Activated CD4-positive, alpha-beta T cell treated with anti-CD3 and anti-CD28 coated beads, Interleukin-10, Interleukin-2, amounts not matched to agents 100 ng/mL and 50 ng/mL, durations not matched to agents 16 hours and 8 hours (primary cell): ENCODE data around the gene PURB.
A peak's percentile ranks its signal among the peaks of the same experiment; 100 is the strongest.
"Not testable (repeated sequence)": the region's sequence is repeated elsewhere in the genome, so short reads cannot be mapped to it uniquely, and the experiment has no call there.

Experiments
- DNase-seq: peaks from one replicate; pipeline ENCODE4 v3.0.0-alpha.2; 2020

Gene PURB

GRCh38 chr7:44885394-44886317 lies at the start of gene PURB:
Gene PURB (minus strand): TSS chr7:44885530. CDS start chr7:44885348, 182 bp downstream.
- DNase-seq = peak; percentile 97

DNA sequence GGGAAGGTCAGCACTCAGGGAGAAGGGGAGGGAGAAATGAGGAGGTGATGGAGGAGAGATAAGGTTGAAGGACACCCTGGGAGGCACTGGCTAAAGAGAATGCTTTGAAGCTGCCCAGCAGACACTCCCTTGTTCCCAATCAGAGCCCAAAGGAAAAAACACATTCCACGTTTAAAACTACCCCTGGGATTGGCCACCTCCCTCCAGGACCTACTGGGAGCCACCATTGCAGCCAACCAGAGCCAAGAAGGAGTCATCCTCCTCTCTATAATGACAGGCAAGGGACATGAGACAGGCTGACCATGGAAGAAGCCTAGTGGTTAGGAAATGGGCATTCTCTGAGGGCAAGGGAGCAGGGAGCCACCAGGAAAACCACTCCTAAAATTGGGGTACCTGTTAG lies 49.7 kb upstream of the PURB start:
- no peak for DNase-seq

DNA sequence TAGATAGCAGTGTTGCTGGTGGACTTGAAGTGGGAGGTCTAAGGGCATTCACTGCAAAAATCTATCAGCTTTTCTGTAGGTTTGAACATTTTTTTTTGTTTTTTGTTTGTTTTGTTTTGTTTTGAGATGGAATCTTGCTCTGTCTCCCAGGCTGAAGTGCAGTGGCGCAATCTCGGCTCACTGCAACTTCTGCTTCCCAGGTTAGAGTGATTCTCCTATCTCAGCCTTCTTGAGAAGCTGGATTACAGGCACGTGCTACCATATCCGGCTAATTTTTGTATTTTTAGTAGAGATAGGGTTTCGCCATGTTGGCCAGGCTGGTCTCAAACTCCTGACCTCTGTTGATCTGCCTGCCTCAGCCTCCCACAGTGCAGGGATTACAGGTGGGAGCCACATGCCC lies 49.2 kb upstream of the PURB start:
- not testable (repeated sequence) for DNase-seq

- no peak for DNase-seq
Measured at GRCh38 chr7:44930921-44931320, 45.6 kb upstream of the PURB start.

GRCh38 chr7:44922351-44922694 lies 37.0 kb upstream of the PURB start:
- DNase-seq = no peak

DNA sequence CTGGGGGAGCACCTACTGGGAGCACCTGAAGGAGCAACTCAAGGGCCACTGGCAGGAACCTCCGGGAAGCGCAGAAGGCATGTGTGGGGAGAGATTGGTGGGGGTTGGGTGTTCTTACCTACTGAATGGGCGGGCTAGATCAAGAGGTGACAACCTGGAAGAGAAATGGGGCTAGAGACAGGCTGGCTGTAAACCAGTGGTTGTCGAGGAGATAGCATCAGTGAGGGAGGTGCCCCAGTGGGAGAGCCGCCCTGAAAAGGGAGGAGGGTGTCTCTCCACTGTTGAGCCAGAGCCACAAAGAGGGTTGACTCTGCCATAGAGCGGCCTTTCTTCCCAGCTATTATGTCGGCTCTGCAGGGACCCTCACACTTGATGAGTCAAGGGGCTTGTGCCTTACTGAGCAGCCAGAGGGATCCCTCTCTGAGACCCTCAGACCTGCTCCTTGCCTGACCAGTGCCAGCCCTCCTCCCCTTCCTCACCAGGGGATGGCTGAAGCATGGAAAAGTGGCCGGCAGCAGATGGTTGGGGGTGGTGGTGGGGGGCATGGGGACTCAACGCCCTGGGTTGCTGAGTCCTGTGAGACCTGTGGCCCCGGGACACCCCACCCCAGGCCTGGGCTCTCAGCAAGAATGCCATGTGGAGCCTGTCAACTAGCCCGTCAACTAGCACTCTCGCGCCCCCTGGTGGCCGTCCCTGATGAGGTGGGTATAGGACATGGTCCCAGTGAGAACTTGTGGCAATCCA lies 36.4 kb upstream of the PURB start:
- peak; percentile 94 for DNase-seq

GRCh38 chr7:44920119-44920518 lies 34.8 kb upstream of the PURB start:
- no peak for DNase-seq

GRCh38 chr7:44918029-44918428 lies 32.7 kb upstream of the PURB start:
- DNase-seq = no peak

DNA sequence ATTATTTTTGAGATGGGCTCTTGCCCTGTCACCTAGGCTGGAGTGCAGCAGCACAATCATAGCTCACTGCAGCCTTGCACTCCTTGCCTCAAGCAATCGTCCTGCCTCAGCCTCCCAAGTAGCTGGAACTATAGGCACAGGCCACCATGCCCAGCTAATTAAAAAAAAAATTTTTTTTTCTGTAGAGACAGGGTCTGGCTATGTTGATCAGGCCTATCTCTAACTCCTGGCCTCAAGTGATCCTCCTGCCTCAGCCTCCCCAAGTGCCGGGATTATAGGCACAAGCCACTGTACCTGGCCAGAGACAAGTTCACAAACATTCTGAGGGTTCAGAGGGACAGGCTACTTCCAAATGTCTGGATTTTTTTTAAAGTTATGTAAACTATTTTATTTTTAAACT lies 32.1 kb upstream of the PURB start:
- DNase-seq = no peak

DNA sequence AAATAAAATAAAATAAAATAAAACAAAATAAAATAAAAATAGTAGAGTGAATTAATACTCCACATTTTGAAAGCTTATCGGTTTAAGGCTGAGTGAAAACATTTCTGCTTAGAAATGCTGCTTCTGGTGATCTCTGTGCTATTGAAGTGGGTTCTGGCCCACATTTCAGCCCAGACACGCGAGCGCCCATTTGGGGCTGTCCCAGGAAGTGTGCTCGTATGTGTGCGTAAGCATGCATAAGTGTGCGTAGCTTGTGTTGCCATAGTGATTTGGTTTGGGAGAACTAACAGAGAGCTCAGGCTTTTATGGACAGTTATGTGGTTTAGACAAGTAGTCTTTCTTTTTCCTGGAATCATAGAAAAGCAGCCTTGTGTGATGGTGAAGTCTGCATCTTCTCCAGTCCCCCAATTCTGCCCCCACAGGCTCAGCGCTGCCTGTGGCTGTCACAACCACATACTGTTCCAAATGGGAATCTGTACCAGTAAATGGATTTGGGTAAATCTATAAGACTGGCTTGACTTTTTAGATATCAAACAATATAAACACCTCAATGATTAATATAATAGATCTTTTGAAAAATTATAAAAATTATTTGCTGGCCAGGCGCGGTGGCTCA lies 29.8 kb upstream of the PURB start:
- DNase-seq = peak; percentile 56

GRCh38 chr7:44912775-44913347 lies 27.5 kb upstream of the PURB start:
- DNase-seq = no peak

GRCh38 chr7:44911911-44912310 lies 26.6 kb upstream of the PURB start:
- DNase-seq = no peak

DNA sequence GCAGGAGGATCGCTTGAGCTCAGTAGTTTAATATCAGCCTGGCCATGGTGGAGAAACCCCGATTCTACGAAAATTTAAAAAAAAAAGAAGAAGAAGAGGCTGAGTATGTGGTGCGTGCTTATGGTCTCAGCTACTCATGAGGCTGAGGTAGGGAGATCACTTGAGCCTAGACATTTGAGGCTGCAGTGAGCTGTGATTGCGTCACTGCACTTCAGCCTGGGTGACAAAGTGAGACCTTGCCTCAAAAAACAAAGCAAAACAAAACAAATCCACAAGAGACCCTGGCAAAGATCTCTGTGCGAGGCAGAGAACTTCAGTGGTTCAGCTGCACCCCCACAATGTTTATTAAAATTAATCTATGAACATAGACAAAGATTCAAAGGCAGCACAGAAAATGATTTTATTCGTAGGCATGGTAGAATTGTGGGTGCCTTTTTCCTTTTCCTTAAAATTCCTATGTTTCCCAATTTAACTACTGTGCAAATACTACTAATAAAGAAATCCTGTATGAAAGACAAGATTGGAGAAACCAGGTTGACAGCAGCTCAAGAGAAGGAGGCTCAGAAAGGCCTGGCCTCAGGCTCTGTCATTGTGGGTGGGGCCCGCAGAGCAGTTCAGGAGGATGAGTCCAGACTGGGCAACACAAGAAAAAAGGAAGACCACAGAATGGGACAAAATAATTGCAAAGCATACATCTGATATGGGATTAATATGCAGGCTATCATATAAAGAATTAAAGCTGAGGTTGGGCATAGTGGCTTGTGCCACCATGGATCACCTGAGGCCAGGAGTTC lies 24.5 kb upstream of the PURB start:
- no peak for DNase-seq

DNA sequence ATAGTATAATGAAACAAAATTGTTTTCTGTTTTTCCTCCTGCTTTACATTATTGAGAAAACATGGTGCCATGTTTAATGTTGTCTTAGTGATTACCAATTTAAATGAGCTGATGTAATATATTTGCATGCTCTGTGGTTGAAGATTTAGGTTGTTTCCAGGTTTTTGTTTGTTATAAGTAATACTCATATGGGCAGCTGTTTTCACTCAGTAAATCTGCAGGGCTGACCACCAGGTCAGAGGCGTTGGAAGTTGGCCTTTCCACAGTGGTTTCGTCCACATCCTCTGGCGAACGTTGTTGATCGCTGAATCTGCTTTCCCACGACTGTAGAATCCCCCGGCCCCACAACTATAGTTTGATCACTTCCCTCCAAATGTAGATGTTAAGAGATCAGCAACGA lies 21.6 kb upstream of the PURB start:
- no peak for DNase-seq

DNA sequence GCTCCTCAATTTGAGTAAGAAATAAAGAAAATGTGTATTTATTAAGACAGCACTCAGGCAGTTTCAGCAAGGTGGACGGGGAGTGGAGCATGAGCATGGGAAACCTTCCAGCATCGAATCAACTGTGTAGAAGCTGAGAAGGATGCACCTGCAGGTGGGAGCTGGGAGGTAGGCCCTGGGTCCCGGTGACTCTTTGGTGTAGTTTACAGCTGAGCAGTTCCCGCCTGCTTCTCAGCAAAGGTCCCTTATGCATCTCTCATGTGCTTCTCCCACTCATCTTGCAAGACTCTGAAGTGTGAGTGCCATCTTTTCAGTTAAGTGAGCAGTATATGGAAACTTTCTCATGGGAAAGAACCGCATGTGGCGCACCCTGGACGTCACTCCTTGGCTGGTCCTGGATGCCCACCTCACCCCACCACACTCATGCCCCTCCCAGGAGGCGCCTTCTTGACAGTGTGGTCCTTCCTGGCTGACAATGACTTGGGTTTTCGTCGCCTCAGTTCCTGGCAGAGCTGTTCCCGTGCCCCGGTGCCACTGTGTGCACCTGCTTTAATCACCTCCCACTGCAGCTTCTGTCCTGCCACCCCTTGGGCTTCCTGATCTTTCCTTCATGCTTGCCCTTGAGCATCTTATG lies 19.8 kb upstream of the PURB start:
- DNase-seq = no peak

DNA sequence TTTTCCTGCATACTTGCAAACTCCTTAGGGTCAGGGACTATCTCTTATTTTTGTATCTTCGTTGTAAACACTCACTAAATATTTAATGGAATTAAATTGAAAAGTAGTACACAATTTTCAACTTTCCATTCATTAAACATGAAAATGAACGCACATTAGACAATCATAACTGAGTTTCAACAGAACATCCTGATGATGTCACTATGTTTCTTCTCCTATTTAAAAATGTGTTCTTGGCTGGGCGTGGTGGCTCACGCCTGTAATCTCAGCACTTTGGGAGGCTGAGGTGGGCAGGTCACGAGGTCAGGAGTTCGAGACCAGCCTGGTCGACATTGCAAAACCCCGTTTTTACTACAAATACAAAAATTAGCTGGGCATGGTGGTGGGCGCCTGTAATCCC lies 14.1 kb upstream of the PURB start:
- DNase-seq = no peak

DNA sequence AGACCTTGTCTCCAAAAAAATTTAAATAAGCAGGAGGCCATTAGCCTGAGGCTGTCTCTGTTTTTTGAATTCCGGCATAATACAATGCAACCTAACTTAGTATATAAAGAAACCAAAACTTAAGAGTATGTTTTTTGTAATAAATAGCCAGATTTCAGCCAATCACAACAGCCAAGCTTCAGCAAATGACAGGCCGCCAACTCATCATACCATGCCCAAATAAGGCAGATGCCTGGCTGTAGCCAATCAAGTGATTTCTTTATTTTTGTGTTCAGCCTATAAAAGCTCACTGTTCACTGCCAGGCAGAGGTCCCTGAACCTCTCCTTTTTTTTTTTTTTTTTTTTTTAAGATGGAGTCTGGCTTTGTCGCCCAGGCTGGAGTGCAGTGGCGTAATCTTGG lies 12.7 kb upstream of the PURB start:
- no peak for DNase-seq

DNA sequence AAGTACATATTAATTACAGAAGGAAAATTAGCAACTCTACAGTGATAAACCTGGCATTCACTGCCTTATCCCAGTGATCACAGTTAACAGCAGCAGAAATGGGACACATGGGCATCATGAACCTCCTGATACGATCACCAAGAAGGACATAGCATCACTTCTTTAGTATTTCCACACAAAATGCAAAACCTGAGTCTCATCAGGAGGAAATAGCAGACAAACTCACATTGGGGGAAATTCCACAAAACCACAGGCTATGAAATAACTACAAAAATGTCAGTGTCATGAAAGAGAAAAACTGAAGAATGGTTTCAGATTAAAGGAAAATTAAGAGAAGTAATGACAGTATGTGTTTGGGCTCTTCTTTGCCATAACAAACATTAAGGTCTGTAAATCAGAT lies 12.0 kb upstream of the PURB start:
- DNase-seq = no peak

DNA sequence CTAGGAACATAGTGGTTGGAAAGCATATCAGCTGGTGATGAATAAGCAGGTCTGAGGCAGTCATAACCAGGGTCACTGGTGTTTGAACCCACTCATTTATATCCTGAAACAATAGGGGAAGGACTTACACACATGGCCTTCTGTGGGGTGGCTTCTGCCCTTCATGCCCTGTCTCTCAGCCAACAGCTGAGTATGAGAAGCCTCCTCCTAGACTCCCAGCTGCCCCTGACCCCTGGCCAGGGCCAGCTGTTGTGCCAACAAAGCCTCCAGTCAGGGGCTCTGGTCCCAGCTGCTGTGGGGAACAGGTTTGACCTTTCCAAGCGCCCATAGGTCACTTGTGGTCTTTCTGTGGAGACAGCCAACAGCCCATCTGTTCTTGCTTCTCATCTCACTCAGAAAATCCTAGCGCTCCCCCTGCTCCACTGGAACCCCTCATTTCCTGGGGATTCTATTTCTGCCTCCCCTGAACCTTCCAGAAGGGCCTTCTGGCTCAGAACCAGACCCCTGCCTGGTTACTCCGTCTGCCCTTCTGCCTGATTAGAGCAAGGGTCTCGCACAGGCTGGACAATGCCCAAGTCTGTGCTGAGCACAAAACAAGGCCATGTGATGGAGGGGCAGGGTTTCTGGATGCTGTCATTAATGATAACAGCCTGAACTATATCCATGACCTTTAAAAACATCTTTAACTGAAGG lies 9.7 kb upstream of the PURB start:
- DNase-seq = no peak

GRCh38 chr7:44893710-44894234 lies 8.4 kb upstream of the PURB start:
- DNase-seq = no peak

DNA sequence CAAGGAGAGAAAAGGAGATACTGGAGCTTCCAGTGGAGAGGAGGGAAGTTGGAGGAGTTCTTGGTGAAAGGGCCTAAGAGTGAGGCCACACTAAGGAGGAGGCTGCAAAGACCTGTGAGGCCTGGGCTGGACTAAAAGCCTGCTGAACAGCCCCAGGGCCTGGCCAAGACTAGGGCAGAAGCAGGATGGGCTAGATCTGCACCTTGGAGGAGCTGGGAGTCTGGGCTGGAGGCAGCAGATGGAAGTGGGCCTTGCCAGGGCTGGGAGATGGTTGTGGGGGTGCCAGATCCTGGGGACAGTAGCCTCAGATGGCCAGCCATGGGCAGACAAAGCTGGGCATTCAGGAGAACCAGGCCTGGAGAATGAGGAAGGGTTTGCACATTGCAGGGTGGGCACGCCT lies 6.5 kb upstream of the PURB start:
- no peak for DNase-seq
